GM18867 (cell line): ENCODE measurements around the gene SYT17.

Source experiments
- ATAC-seq: cut with Tn5 transposase; IDR thresholded peaks from one replicate; pipeline ENCODE4 v1.9.1; 2021; ENCODE audit warnings: mild to moderate bottlenecking, moderate library complexity; ENCODE audit not compliant: unreplicated experiment

SYT17 gene, protein sequence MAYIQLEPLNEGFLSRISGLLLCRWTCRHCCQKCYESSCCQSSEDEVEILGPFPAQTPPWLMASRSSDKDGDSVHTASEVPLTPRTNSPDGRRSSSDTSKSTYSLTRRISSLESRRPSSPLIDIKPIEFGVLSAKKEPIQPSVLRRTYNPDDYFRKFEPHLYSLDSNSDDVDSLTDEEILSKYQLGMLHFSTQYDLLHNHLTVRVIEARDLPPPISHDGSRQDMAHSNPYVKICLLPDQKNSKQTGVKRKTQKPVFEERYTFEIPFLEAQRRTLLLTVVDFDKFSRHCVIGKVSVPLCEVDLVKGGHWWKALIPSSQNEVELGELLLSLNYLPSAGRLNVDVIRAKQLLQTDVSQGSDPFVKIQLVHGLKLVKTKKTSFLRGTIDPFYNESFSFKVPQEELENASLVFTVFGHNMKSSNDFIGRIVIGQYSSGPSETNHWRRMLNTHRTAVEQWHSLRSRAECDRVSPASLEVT

DNA sequence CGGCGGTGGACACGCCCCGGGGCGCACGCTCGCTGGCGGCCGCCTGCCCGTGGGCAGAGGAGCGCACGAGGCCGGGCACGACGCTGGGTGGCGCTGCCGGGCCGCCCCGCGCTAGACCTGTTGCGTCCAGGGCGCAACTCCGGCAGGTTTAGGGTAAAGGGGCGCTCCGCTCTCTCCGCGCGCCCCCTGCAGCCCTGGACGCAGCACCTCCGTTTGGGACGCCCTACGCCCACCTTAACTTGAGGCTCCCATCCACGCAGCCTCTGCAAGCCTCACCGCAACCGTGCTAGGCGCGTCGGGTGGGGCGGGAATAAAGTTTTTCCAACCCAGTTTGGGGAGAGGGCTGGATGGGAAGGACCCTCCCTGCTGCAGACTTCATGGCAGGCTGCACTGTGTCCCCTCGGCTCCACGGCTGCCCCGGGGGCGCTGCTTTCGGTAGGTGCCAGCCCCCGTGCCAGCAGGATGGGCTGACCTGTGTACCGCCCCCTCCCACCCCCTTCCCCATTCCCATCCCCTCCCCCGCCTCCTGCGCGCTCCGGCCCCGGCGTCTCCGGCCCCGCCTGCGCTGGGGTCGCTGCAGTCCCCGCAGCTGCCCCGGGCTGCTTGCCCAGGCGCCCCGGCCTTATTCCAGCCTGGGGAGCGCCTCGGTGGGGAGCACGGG is at the start of gene SYT17:
Gene SYT17, plus strand, starts transcription at position 531 of the 661 bp plus-strand sequence. CDS start 407 bp downstream, outside the sequence.
- ATAC-seq = no peak

DNA sequence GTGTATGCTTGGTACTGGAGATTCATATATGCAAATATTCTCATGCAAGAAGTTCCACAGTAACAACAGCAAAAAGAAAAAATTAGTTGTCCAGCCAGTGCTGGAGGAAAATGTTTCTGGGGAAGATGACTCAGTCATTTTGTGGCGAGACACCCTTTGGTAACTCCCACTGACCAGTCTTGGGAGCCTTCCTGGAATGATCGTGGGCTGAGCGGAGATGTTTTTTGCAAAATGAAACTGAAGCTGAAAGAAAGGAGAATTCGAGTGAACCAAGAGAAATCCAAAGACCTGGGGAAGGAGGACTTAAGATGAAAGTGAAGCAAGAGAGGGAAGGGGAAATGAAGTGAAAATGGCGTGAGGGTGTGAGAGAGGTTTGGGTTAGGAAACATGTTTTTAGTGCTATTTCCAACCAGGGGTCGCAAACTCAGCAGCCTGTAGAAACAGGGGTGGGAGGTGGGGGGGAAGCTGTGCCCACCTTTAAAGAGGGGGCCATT is 49.1 kb upstream of the SYT17 start:
- no peak for ATAC-seq

GRCh38 chr16:19119564-19119963 is 48.5 kb upstream of the SYT17 start:
- no peak for ATAC-seq

DNA sequence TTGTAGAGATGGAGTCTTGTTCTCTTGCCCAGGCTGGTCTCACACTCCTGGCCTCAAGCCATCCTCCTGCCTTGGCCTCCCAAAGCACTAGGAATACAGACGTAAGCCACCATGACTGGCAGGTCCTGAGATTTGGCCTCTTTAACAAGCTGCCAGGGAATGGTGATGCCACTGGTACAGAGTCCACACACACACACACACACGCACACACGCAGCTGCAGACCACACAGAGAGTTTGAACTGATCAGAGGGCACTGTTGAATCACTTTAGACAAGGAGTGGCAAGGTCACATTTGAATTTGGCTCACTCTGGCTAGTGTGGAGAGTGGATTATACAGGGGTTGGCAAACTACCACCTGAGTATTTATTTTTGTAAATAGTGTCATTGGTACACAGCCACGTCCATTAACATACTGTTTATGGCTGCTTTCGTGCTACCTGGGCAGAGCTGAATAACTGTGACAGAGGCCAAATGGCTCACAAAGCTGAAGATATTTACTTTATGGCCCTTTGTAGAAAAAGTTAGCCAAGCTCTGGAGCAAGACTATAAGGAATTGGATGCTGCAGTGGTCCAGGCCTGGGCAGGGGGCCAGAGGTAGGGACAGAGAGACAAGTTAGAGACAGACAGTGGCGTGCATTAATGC is 44.4 kb upstream of the SYT17 start:
- no peak for ATAC-seq

DNA sequence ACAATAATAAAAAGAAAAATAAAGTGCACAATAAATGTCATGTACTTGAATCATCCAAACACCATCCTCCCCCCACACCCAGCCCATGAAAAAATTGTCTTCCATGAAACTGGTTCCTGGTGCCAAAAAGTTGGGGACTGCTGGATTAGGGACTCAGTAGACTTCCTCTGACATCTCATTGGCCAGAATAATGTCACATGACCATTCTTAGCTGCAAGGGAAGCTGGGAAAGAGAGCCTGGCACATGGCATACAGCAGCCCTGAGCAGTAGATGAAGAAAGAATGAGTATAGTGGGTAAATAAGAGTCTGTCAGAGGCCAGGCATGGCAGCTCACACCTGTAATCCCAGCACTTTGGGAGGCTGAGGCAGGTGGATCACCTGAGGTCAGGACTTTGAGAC is 41.7 kb upstream of the SYT17 start:
- ATAC-seq = no peak

DNA sequence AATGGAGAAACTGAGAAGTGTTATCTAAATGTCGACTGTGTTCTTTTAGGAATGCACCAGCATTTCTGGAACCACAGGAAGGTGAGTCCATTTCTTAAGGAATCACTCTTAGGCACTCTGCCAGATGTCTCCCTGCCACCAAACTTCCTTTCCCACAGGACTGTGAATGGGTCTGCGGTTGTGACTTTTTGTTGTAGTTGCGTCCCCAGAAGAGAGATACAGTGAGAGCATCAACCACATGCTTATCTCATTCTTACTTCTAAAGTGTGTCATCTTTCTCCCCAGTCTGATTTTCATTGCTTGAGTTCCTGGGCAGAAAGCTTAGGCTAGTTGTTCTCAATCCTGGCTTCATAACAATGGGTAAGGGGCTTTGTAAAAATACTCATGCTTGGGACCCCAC is 40.8 kb upstream of the SYT17 start:
- peak; percentile 46 for ATAC-seq

GRCh38 chr16:19127674-19128131 is 40.3 kb upstream of the SYT17 start:
- peak; percentile 55 for ATAC-seq

- ATAC-seq = no peak
These were observed 39.4 kb upstream of the SYT17 start for GRCh38 chr16:19128454-19129200.

GRCh38 chr16:19130385-19130784 is 37.7 kb upstream of the SYT17 start:
- no peak for ATAC-seq

GRCh38 chr16:19130852-19131824 is 36.9 kb upstream of the SYT17 start:
- no peak for ATAC-seq

DNA sequence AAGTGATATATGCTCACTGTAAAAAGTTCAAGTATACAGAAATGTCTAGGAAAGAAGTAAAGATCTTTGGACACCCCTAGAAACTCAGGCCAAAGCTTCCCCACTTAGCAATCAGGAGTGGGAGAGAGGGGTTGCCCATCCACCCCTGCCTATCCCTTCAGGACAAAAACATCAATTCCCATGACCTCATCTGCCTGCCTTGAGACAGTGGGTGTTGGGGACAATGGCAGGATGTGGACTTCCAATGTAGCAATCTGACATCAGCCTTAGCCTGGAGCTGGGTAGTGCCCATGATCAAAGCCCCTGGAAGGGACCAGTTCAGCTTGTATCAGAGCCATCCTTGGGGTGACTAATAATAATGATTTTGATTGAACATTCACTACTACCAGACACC is 36.2 kb upstream of the SYT17 start:
- no peak for ATAC-seq

GRCh38 chr16:19132255-19132654 is 35.8 kb upstream of the SYT17 start:
- no peak for ATAC-seq

- ATAC-seq = no peak
These were observed 35.1 kb upstream of the SYT17 start for GRCh38 chr16:19132898-19133297.

DNA sequence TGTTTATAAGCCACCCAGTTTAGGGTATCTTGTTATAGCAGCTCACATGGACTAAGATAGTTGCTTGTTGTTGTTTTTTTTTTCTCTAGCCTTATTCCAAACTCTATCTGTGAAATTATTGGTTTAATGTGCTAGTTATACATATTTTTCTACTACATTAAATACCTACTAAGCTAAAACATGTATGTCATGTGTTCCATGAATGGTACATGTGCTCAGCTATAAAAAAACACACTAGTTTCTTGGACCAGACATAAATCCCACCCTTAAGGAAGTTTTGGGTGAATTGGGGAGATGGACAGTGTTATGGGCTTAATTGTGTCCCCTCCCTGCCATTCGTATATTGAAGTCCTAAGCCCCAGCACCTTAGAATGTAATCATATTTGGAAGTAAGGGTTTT is 34.4 kb upstream of the SYT17 start:
- ATAC-seq = no peak

DNA sequence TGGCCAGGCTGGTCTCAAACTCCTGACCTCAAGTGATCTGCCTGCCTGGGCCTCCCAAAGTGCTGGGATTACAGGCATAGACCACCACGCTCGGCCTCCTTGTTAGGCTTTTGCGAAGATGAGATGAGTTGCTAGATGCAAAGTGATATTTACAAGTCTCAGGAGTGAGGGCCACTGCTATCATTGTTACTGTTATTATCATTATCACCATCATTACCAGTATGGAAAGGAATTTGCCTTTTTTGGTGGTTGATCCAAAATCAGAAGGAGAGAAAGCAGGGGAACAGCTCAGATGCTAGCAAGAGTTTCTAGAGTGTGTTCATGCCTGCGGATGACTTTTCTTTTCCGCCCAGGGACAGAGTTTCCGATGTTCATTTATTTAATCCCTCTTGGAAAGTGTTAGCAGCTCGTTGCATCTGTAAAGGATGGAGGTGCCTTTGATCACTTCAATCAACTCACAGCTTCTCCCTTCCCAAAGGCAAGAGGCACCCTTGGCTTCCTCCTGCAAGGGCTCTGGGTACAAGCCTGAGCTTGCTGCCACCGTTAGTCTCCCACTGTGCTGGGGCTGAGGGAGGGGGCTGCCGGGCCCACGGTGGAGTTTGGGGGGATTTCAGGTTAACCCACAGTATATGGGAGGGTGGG is 32.7 kb upstream of the SYT17 start:
- no peak for ATAC-seq

GRCh38 chr16:19135896-19136438 is 32.1 kb upstream of the SYT17 start:
- ATAC-seq = no peak

GRCh38 chr16:19136549-19137196 is 31.4 kb upstream of the SYT17 start:
- no peak for ATAC-seq
